ENCODE measurements around the gene PLOD2. TPM values are rescaled to one million over a fixed set of nuclear protein-coding genes. Genes with fewer than 3 reads are reported as not detected.

The PLOD2 gene
- total RNA-seq, 1 donor from 2014 or later = 29.2 TPM

DNA sequence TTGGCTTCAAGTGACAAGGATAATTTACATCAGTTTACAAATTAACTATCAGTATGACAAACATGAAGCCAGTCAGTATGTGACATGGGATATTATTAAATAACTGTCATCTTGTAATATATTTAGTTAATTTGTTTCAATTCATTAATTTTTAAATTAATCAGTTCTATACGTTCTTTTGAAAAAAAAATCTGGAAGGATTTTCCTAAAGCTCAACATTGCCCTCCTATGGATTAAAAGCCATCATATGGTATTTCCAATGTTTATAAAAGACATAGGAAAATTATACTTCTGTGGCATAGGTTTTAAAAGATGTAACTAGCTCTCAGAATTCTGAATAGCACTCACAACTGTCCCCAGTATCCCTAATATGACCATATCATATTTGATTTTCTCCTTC, 134.4 kb downstream of the PLOD2 start:
- H3K36me3 Mint-ChIP-seq = no peaks in the 10 kb centered on the region
- H3K27ac Mint-ChIP-seq = no peak overlapping the region
- H3F3A ChIP-seq (ENCODE audit: low read depth) = no peaks in the 10 kb centered on the region

DNA sequence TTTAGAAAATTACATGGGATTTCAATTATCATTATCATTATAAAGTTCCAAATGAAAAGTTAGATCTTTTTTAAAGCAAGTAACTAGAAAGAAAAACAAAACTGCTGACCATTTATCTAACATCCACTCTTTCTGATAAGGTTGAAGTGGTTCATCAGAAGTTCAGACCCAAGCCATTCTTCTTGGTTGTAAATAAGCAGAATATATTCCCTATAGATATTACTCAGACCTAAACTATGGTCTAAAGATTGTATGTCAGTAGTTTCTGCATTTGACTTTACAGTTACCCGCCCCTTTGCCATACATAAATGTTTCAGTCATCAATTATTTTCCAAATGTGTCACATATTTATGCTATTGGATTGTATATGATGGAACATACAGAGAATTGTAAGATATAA, 136.7 kb downstream of the PLOD2 start:
- H3K9me3 Mint-ChIP-seq = no peaks in the 10 kb centered on the region

More for the DNA sequence above, 134.4 kb downstream of the PLOD2 start:
- Histone ChIP-seq H3K4me2 (no peak overlapping the region), H3K4me3 (no peak overlapping the region), H4K20me1 (ENCODE audit: low read depth) (no peaks in the 10 kb centered on the region), H2AFZ (replicated peaks) (no peak overlapping the region), H3K79me2 (ENCODE audit: low read depth) (no peaks in the 10 kb centered on the region), H3K27ac (no peak overlapping the region), H3K9ac (no peak overlapping the region), H3K9me3 (ENCODE audit: low read depth) (no peaks in the 10 kb centered on the region), H3K36me3 (no peaks in the 10 kb centered on the region), H3K27me3 (no peaks in the 10 kb centered on the region), H3K4me1 (no peaks in the 10 kb centered on the region)
- Mint-ChIP-seq H3K4me1 (no peaks in the 10 kb centered on the region), H3K9me3 (peaks cover 8% of the 10 kb centered on the region), H3K27me3 (ENCODE audit: insufficient read depth, low read depth) (no peaks in the 10 kb centered on the region), H3K4me3 (no peak overlapping the region)
- TF ChIP-seq EZH2 (IDR thresholded peaks at IDR 0.05) (no peak), EZH2phosphoT487 (IDR thresholded peaks at IDR 0.05) (no peak)
- TF ChIP-seq, protein P1, sequence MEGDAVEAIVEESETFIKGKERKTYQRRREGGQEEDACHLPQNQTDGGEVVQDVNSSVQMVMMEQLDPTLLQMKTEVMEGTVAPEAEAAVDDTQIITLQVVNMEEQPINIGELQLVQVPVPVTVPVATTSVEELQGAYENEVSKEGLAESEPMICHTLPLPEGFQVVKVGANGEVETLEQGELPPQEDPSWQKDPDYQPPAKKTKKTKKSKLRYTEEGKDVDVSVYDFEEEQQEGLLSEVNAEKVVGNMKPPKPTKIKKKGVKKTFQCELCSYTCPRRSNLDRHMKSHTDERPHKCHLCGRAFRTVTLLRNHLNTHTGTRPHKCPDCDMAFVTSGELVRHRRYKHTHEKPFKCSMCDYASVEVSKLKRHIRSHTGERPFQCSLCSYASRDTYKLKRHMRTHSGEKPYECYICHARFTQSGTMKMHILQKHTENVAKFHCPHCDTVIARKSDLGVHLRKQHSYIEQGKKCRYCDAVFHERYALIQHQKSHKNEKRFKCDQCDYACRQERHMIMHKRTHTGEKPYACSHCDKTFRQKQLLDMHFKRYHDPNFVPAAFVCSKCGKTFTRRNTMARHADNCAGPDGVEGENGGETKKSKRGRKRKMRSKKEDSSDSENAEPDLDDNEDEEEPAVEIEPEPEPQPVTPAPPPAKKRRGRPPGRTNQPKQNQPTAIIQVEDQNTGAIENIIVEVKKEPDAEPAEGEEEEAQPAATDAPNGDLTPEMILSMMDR (IDR thresholded peaks at IDR 0.05) = no peak
- no peak for DNase-seq (ENCODE audit: low spot score)

DNA sequence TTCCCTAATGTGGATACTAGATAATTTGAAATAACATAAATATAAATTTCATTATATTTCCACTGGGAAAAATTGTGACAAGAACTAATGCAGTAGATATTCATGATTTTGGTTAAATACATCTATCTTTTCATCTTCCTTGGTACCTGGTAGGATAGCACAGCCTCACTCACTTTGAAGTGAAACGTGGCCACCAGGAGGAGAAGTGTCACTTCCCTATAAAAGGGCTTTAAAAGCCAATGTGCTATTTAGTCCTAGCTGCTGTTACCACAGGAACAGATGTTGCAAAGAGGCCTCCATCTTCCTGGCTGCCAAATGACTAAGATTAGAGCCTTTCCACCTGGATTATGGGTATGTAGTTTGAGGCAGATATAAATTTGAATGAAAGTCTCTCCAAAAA, 140.0 kb downstream of the PLOD2 start:
- Mint-ChIP-seq H3K27me3 (ENCODE audit: insufficient read depth, low read depth) (no peaks in the 10 kb centered on the region), H3K4me1 (peaks cover 7% of the 10 kb centered on the region), H3K27ac (no peak overlapping the region), H3K9me3 (peaks cover 6% of the 10 kb centered on the region), H3K36me3 (no peaks in the 10 kb centered on the region), H3K4me3 (no peak overlapping the region)
- H3F3A ChIP-seq (ENCODE audit: low read depth) = no peaks in the 10 kb centered on the region
- H3K4me2 ChIP-seq = no peak overlapping the region
- peak; percentile 4 for DNase-seq (ENCODE audit: low spot score)
- no peaks in the 10 kb centered on the region for H3K36me3 ChIP-seq
- no peak overlapping the region for H3K4me3 ChIP-seq
- no peaks in the 10 kb centered on the region for H3K4me1 ChIP-seq
- no peak overlapping the region for H2AFZ ChIP-seq (replicated peaks)
- no peaks in the 10 kb centered on the region for H4K20me1 ChIP-seq (ENCODE audit: low read depth)
- H3K79me2 ChIP-seq (ENCODE audit: low read depth) = no peaks in the 10 kb centered on the region
- H3K27me3 ChIP-seq = no peaks in the 10 kb centered on the region
- no peak overlapping the region for H3K9ac ChIP-seq
- H3K27ac ChIP-seq = no peak overlapping the region
- no peaks in the 10 kb centered on the region for H3K9me3 ChIP-seq (ENCODE audit: low read depth)
- TF ChIP-seq, protein P1 (IDR thresholded peaks at IDR 0.05) = peak; percentile 15
- TF ChIP-seq EZH2 (IDR thresholded peaks at IDR 0.05) = no peak

More for the DNA sequence above, 136.7 kb downstream of the PLOD2 start:
- H3F3A ChIP-seq (ENCODE audit: low read depth) = no peaks in the 10 kb centered on the region
- DNase-seq (ENCODE audit: low spot score) = no peak
- no peak overlapping the region for H3K4me2 ChIP-seq
- no peaks in the 10 kb centered on the region for H3K27me3 Mint-ChIP-seq (ENCODE audit: insufficient read depth, low read depth)
- no peaks in the 10 kb centered on the region for H3K27me3 ChIP-seq
- no peak overlapping the region for H3K9ac ChIP-seq
- TF ChIP-seq, protein P1 (IDR thresholded peaks at IDR 0.05) = no peak
- TF ChIP-seq EZH2 (IDR thresholded peaks at IDR 0.05) = no peak
- no peak for TF ChIP-seq EZH2phosphoT487 (IDR thresholded peaks at IDR 0.05)
- H3K27ac ChIP-seq = no peak overlapping the region
- no peaks in the 10 kb centered on the region for H3K36me3 Mint-ChIP-seq
- no peak overlapping the region for H3K4me3 ChIP-seq
- H2AFZ ChIP-seq (replicated peaks) = no peak overlapping the region
- no peaks in the 10 kb centered on the region for H3K79me2 ChIP-seq (ENCODE audit: low read depth)
- no peaks in the 10 kb centered on the region for H4K20me1 ChIP-seq (ENCODE audit: low read depth)
- H3K4me1 Mint-ChIP-seq = no peaks in the 10 kb centered on the region
- no peaks in the 10 kb centered on the region for H3K36me3 ChIP-seq
- H3K27ac Mint-ChIP-seq = no peak overlapping the region
- no peaks in the 10 kb centered on the region for H3K9me3 ChIP-seq (ENCODE audit: low read depth)
- no peak overlapping the region for H3K4me3 Mint-ChIP-seq
- no peaks in the 10 kb centered on the region for H3K4me1 ChIP-seq
